Gastroesophageal sphincter (tissue), 3 donors: ENCODE data around the gene FGF3.

Experiments used
- CTCF ChIP-seq, 4 experiments: fragments of 200-600 bp in 2 of 4; fragments of 450-650 bp in 2 of 4; sonication (generic) in 1 of 4; IDR thresholded peaks; one replicate each; pipeline ENCODE4 v1.5.1; 2017 to 2019; ENCODE audit warnings: antibody characterized with exemption in 4 of 4, mild to moderate bottlenecking in 2 of 4, moderate library complexity in 2 of 4
- EP300 ChIP-seq: sonication (generic); formaldehyde crosslinking; IDR thresholded peaks from one replicate; pipeline ENCODE4 v1.6.1; 2017; ENCODE audit warnings: antibody characterized with exemption, mild to moderate bottlenecking
- POLR2A ChIP-seq, 2 donors: fragments of 450-650 bp; IDR thresholded peaks; one replicate each; pipeline ENCODE4 v1.6.1; 2017; ENCODE audit warnings: antibody characterized with exemption in 2 of 2, mild to moderate bottlenecking in 2 of 2, moderate library complexity in 1 of 2
- POLR2AphosphoS5 ChIP-seq: sonication (generic); formaldehyde crosslinking; IDR thresholded peaks from one replicate; pipeline ENCODE4 v1.6.1; 2017; ENCODE audit warnings: antibody characterized with exemption

DNA sequence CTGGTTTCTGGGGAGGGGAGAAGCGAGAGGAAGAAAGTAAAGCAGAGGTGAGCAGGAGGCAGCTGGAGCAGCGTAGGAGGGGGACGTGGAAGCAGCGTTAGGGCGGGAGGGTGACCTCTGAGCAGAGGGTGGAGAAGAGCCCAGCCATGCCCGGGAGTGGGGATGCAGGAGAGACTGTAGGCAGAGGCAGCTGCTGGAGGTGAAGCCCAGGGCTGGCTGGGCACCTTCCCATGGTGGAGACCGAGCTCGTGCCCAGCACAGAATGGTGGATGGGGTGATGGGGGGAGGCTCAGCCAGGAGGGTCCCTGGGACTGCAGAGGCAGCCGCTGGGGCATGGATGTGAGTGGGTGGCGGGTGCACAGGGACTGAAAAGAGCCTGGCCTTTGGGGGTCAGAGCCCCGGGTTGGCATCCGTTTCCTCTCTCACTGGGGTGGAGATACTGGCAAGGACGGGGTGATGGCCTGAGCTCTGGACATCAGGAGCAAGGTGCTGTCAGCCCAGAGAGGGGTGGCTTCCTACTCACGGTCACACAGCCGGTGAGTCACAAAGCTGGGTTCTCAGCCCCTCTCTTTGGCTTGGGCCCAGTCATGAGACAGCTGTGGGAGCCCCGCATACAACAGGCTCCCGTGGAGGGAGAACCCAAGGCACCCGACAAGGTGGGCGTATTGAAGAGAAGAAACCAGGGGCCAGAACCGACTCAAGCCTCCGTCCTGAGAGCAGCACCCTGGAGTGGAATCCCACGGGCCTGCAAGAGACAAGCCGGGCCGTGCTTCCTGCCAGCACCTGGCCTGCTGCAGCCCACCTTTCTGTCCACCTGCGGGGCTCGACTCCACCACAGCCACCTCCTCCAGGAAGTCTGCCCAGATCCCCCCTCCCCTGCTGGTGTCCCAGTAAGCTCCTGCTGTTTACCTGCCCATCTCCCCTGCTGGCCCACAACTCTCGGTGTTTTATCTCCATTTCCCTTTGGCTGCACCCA lies 45.8 kb upstream of the FGF3 start:
- TF ChIP-seq CTCF (IDR thresholded peaks at IDR 0.05) = no peak
- TF ChIP-seq POLR2A (IDR thresholded peaks at IDR 0.05) = no peak
- no peak for TF ChIP-seq EP300
- no peak for TF ChIP-seq POLR2AphosphoS5
